K562 (cell line): ENCODE results near the gene PLD5. TPM values are rescaled to one million over a fixed set of nuclear protein-coding genes. Genes with fewer than 3 reads are reported as not detected.
"Not testable (repeated sequence)": the region's sequence is repeated elsewhere in the genome, so short reads cannot be mapped to it uniquely, and the experiment has no call there.

ENCODE experiments used
- ATAC-seq: fragments of 200-7000 bp; cut with Tn5 transposase; 3 replicates; pipeline ENCODE4 v1.9.1; 2020; ENCODE audit warnings: moderate library complexity
- BruUV-seq: library from RNA; stranded (reverse); fragments of 400-500 nt; replicated peaks from 2 replicates; lab custom pipeline; 2021; lab: Mats Ljungman, UMichigan
- CTCF ChIA-PET: fragments of 300-600 bp; formaldehyde crosslinking; extraction: SDS; loops from one replicate; lab custom pipeline; 2021; ENCODE audit warnings: low intra/inter-chr PET ratio; lab: Yijun Ruan, JAX
- POLR2A ChIA-PET: fragments of 300-600, 350-650 bp; sonication (Branson Sonifier 250); formaldehyde crosslinking; extraction: SDS; loops from one replicate; lab custom pipeline; 2021; ENCODE audit warnings: antibody characterized with exemption, inconsistent platforms; lab: Yijun Ruan, JAX
- DNase-seq, 4 experiments: peaks; one replicate each; pipeline versions ENCODE4 v3.0.0 to v3.0.0-alpha.2; 2011 to 2018; ENCODE audit warnings: low spot score in 3 of 4, mixed read lengths in 3 of 4; ENCODE audit errors: extremely low read depth in 1 of 4
- FAIRE-seq: peaks from 2 replicates; lab custom pipeline; 2011; peaks lifted over from hg19 to GRCh38; lab: Jason Lieb, UNC
- H2AFZ ChIP-seq: 2 replicates; pipeline ENCODE4 v1.6.0; 2011; ENCODE audit warnings: low read depth, low read length, control low read depth, inconsistent platforms
- H3K27ac ChIP-seq: fragments of 200-600 bp; 3 replicates; pipeline ENCODE4 v1.8.0; 2011; ENCODE audit warnings: low read depth, mild to moderate bottlenecking, control low read depth, inconsistent platforms, low read length, moderate library complexity, mixed read lengths; ENCODE audit errors: extremely low read depth
- H3K27me3 ChIP-seq, 2 experiments: fragments of 300-600 bp in 1 of 2; 2 replicates in 1 of 2; 3 replicates in 1 of 2; pipeline versions ENCODE4 v1.6.0 to v1.8.0; 2011; ENCODE audit warnings: inconsistent platforms in 2 of 2, low read length in 2 of 2, mild to moderate bottlenecking in 1 of 2, mixed read lengths in 1 of 2, moderate library complexity in 1 of 2; ENCODE audit not compliant: control insufficient read depth in 2 of 2, insufficient read depth in 2 of 2
- H3K36me3 ChIP-seq: fragments of 300-600 bp; 3 replicates; pipeline ENCODE4 v1.8.0; 2011; ENCODE audit warnings: mild to moderate bottlenecking, low read length, inconsistent platforms; ENCODE audit not compliant: control insufficient read depth, insufficient read depth
- H3K4me1 ChIP-seq, 2 experiments: fragments of 200-600 bp in 1 of 2; replicated peaks in 1 of 2; 2 replicates in 1 of 2; 3 replicates in 1 of 2; pipeline versions ENCODE4 v1.5.1 to v1.8.0; 2011; ENCODE audit warnings: inconsistent platforms in 2 of 2, low read length in 2 of 2, mild to moderate bottlenecking in 1 of 2, mixed read lengths in 1 of 2, moderate library complexity in 1 of 2; ENCODE audit not compliant: control insufficient read depth in 2 of 2, insufficient read depth in 2 of 2
- H3K4me2 ChIP-seq: 2 replicates; pipeline ENCODE4 v1.6.1; 2011; ENCODE audit warnings: low read length, control low read depth, inconsistent platforms, mixed read lengths; ENCODE audit not compliant: insufficient read depth
- H3K4me3 ChIP-seq: fragments of 200-600 bp; sonication (generic), shearing (Covaris generic); 2 replicates; pipeline ENCODE4 v1.5.1; 2016; ENCODE audit warnings: control low read depth, inconsistent platforms
- H3K79me2 ChIP-seq: fragments of 200-600 bp; 3 replicates; pipeline ENCODE4 v1.8.0; 2011; ENCODE audit warnings: low read length, inconsistent platforms; ENCODE audit not compliant: control insufficient read depth, insufficient read depth
- H3K9ac ChIP-seq, 2 experiments: 2 replicates each; pipeline versions ENCODE4 v1.6.0 to v1.6.1; 2011; ENCODE audit warnings: low read depth in 2 of 2, low read length in 2 of 2, control low read depth in 1 of 2, inconsistent platforms in 1 of 2, mild to moderate bottlenecking in 1 of 2, mixed read lengths in 1 of 2; ENCODE audit not compliant: insufficient read depth in 1 of 2
- H3K9me1 ChIP-seq: one replicate; pipeline ENCODE4 v1.6.0; 2011; ENCODE audit warnings: inconsistent platforms, mild to moderate bottlenecking, low read length, moderate library complexity; ENCODE audit not compliant: control insufficient read depth, insufficient read depth
- H3K9me3 ChIP-seq: replicated peaks from 2 replicates; pipeline ENCODE4 v1.5.1; 2011; ENCODE audit warnings: low read depth, low read length, inconsistent platforms; ENCODE audit not compliant: control insufficient read depth, insufficient read depth
- H4K20me1 ChIP-seq: replicated peaks from 2 replicates; pipeline ENCODE4 v1.6.1; 2011; ENCODE audit warnings: low read length, inconsistent platforms, mixed read lengths; ENCODE audit not compliant: control insufficient read depth, insufficient read depth
- C11orf30 ChIP-seq: fragments of 450-650 bp; IDR thresholded peaks from 2 replicates; pipeline ENCODE4 v1.6.1; 2016; ENCODE audit warnings: low read depth, mild to moderate bottlenecking
- MAFF ChIP-seq: IDR thresholded peaks from 2 replicates; pipeline ENCODE4 v1.6.1; 2012; ENCODE audit warnings: low read length, improper control_type of control experiment
- MAFG ChIP-seq: fragments of 450-650 bp; conservative IDR thresholded peaks from 2 replicates; pipeline ENCODE4 v1.6.1; 2016; ENCODE audit warnings: missing genetic modification characterization, missing compliant biosample characterization
- NFIC ChIP-seq: fragments of 450-650 bp; IDR thresholded peaks from 2 replicates; pipeline ENCODE4 v1.6.1; 2017; ENCODE audit warnings: mild to moderate bottlenecking, inconsistent platforms
- NFIX ChIP-seq: fragments of 250-450 bp; sonication (Bioruptor Pico); IDR thresholded peaks from 2 replicates; pipeline ENCODE4 v1.4.0; 2020; ENCODE audit warnings: low read depth, mild to moderate bottlenecking, moderate library complexity
- ZNF316 ChIP-seq: fragments of 450-650 bp; IDR thresholded peaks from 2 replicates; pipeline ENCODE4 v1.6.1; 2016
- WGBS: fragments of 100-300 bp; shearing (Covaris generic); methylation state at CpG from one replicate; pipeline ENCODE4 v1.1.6; 2016; ENCODE audit warnings: low coverage, mixed read lengths; ENCODE audit not compliant: insufficient coverage; ENCODE audit errors: missing lambda C conversion rate; 5-methylcytosine and 5-hydroxymethylcytosine counted together
- in situ Hi-C: fragments of 300-500 bp; cut with MboI; formaldehyde crosslinking; loops from 4 replicates; pipeline ENCODE4 v1.15.0; 2018; ENCODE audit warnings: inconsistent platforms, mixed read lengths
- intact Hi-C: fragments of 100-400 bp; cut with micrococcal nuclease; formaldehyde crosslinking; loops from 2 replicates; pipeline ENCODE4 v1.14.2; 2022
- polyA plus RNA-seq, 8 experiments: library from polyadenylated mRNA; depleted of rRNA in 4 of 8; stranded (reverse) in 5 of 8; unstranded in 3 of 8; fragments of >200 nt; fragmentation: Nextera tagmentation in 2 of 8; fragmentation: Illumina TruSeq in 1 of 8; extraction: Ambion mirVana in 2 of 8; extraction: Trizol in 1 of 8; gene quantifications; 2 replicates each; pipeline versions ENCODE4 v1.2.1 to v1.2.3, GENCODE V29; 2011 to 2014; ENCODE audit warnings: inconsistent platforms in 1 of 8, missing spikeins in 1 of 8
- total RNA-seq, 7 experiments: library from RNA; depleted of rRNA in 6 of 7; stranded (reverse); fragments of >200 nt in 6 of 7; fragmentation: Illumina TruSeq in 2 of 7; extraction: Trizol in 2 of 7; gene quantifications; 2 replicates each; pipeline versions ENCODE4 v1.2.1 to v1.2.3, GENCODE V29; 2011 to 2021; ENCODE audit warnings: low replicate concordance in 1 of 7

PLD5 gene
- total and polyA plus RNA-seq, 9 of the 15 experiments (the other 6 are each of a cell fraction or from before 2014, with no cell fraction given) = not detected

- 0% methylated on average over 5 of the region's 5 CpGs for WGBS
- POLR2A ChIA-PET, H3K9me1 ChIP-seq, BruUV-seq, intact Hi-C loops, in situ Hi-C loops, H3K4me2 ChIP-seq, CTCF ChIA-PET, H4K20me1 ChIP-seq, H2AFZ ChIP-seq, H3K4me3 ChIP-seq, FAIRE-seq, H3K79me2 ChIP-seq, DNase-seq, H3K27ac ChIP-seq, ATAC-seq, H3K4me1 ChIP-seq, H3K9me3 ChIP-seq, H3K36me3 ChIP-seq, H3K27me3 ChIP-seq, H3K9ac ChIP-seq: not testable (repeated sequence)
- peak; percentile 63 for TF ChIP-seq NFIX
- peak; percentile 13; the same call in 1 of the 2 replicates for TF ChIP-seq MAFG
- TF ChIP-seq ZNF316 = peak; percentile 31; the same call in 1 of the 2 replicates
- TF ChIP-seq NFIC = peak; percentile 87
- TF ChIP-seq MAFF = 0 out of 2 replicates have a peak, but pooled peaks have one; percentile 13
Observed at GRCh38 chr1:242330865-242331264, 193.6 kb downstream of the PLD5 start.

- H3K9ac ChIP-seq, in situ Hi-C loops, H3K4me2 ChIP-seq, H3K36me3 ChIP-seq, DNase-seq, FAIRE-seq, H3K27me3 ChIP-seq, H3K9me1 ChIP-seq, H3K4me3 ChIP-seq, intact Hi-C loops, H3K9me3 ChIP-seq, BruUV-seq, POLR2A ChIA-PET, ATAC-seq, H3K4me1 ChIP-seq, CTCF ChIA-PET, H2AFZ ChIP-seq: not testable (repeated sequence)
- peak; percentile 33; the same call in 1 of the 2 replicates for TF ChIP-seq MAFG
- 0 out of 2 replicates have a peak, but pooled peaks have one; percentile 15 for TF ChIP-seq C11orf30
- peak; percentile 58; the same call in 1 of the 2 replicates for TF ChIP-seq ZNF316
- TF ChIP-seq, all 486 proteins: peak for 3; not testable (repeated sequence) for 483
- not testable (repeated sequence) for H4K20me1 ChIP-seq, H3K27ac ChIP-seq, H3K79me2 ChIP-seq
Observed at GRCh38 chr1:242327381-242327780, 197.1 kb downstream of the PLD5 start.

GRCh38 chr1:242321981-242322380 is 202.5 kb downstream of the PLD5 start:
- ATAC-seq, H4K20me1 ChIP-seq, FAIRE-seq, CTCF ChIA-PET, intact Hi-C loops, DNase-seq, H2AFZ ChIP-seq, H3K36me3 ChIP-seq, H3K27me3 ChIP-seq, H3K27ac ChIP-seq, H3K79me2 ChIP-seq, H3K4me2 ChIP-seq, POLR2A ChIA-PET, H3K9me3 ChIP-seq, BruUV-seq, H3K4me1 ChIP-seq, H3K9ac ChIP-seq, H3K9me1 ChIP-seq, in situ Hi-C loops, H3K4me3 ChIP-seq: not testable (repeated sequence)
- WGBS = 0% methylated on average over 7 of the region's 7 CpGs
